K562 (cell line): ENCODE results near the gene HFE. TPM values are rescaled to one million over a fixed set of nuclear protein-coding genes. Genes with fewer than 3 reads are reported as not detected.

Source experiments
- ERF ChIP-seq: fragments of 450-650 bp; formaldehyde crosslinking; IDR thresholded peaks from 2 replicates; pipeline ENCODE4 v1.4.0; 2020; ENCODE audit warnings: mild to moderate bottlenecking, mixed read lengths
- GATAD2A ChIP-seq: fragments of 450-650 bp; IDR thresholded peaks from 2 replicates; pipeline ENCODE4 v1.6.1; 2017
- HCFC1 ChIP-seq: IDR thresholded peaks from 2 replicates; pipeline ENCODE4 v1.6.1; 2012; ENCODE audit warnings: low read depth, low read length, improper control_type of control experiment
- KDM1A ChIP-seq, 2 experiments: fragments of 450-650 bp; IDR thresholded peaks; 2 replicates each; pipeline ENCODE4 v1.6.1; 2016; ENCODE audit warnings: mild to moderate bottlenecking in 2 of 2
- MAFG ChIP-seq: fragments of 450-650 bp; conservative IDR thresholded peaks from 2 replicates; pipeline ENCODE4 v1.6.1; 2016; ENCODE audit warnings: missing genetic modification characterization, missing compliant biosample characterization
- MAFK ChIP-seq: IDR thresholded peaks from 2 replicates; pipeline ENCODE4 v1.6.1; 2011; ENCODE audit warnings: low read length, improper control_type of control experiment
- MEF2A ChIP-seq: IDR thresholded peaks from 2 replicates; pipeline ENCODE4 v1.6.1; 2011; ENCODE audit warnings: low read depth, mild to moderate bottlenecking, low read length, moderate library complexity; ENCODE audit not compliant: control insufficient read depth
- MTA3 ChIP-seq: fragments of 450-650 bp; formaldehyde crosslinking; IDR thresholded peaks from 2 replicates; pipeline ENCODE4 v1.6.1; 2017; ENCODE audit warnings: mild to moderate bottlenecking, borderline replicate concordance
- SMARCA4 ChIP-seq: fragments of 450-650 bp; IDR thresholded peaks from 2 replicates; pipeline ENCODE4 v1.6.1; 2016
- TCF3 ChIP-seq: sonication (generic); formaldehyde crosslinking; IDR thresholded peaks from 2 replicates; pipeline ENCODE4 v1.4.0; 2020; ENCODE audit warnings: mild to moderate bottlenecking, missing genetic modification reagents
- U2AF1 ChIP-seq: fragments of 200-400 bp; formaldehyde crosslinking; optimal IDR thresholded peaks from 2 replicates; pipeline ENCODE3; 2017; ENCODE audit warnings: mild to moderate bottlenecking, low read depth, low read length, moderate library complexity
- ZBTB8A ChIP-seq: fragments of 450-650 bp; IDR thresholded peaks from 2 replicates; pipeline ENCODE4 v1.6.1; 2018; ENCODE audit warnings: mild to moderate bottlenecking, moderate library complexity; ENCODE audit not compliant: partially characterized antibody
- ZNF212 ChIP-seq: fragments of 450-650 bp; formaldehyde crosslinking; IDR thresholded peaks from 2 replicates; pipeline ENCODE4 v1.4.0; 2020; ENCODE audit warnings: mild to moderate bottlenecking
- ZNF239 ChIP-seq: fragments of 250-450 bp; sonication (Bioruptor Pico); IDR thresholded peaks from 2 replicates; pipeline ENCODE4 v1.4.0; 2020; ENCODE audit warnings: mild to moderate bottlenecking
- polyA plus RNA-seq, 8 experiments: library from polyadenylated mRNA; depleted of rRNA in 4 of 8; stranded (reverse) in 5 of 8; unstranded in 3 of 8; fragments of >200 nt; fragmentation: Nextera tagmentation in 2 of 8; fragmentation: Illumina TruSeq in 1 of 8; extraction: Ambion mirVana in 2 of 8; extraction: Trizol in 1 of 8; gene quantifications; 2 replicates each; pipeline versions ENCODE4 v1.2.1 to v1.2.3, GENCODE V29; 2011 to 2014; ENCODE audit warnings: inconsistent platforms in 1 of 8, missing spikeins in 1 of 8
- total RNA-seq, 7 experiments: library from RNA; depleted of rRNA in 6 of 7; stranded (reverse); fragments of >200 nt in 6 of 7; fragmentation: Illumina TruSeq in 2 of 7; extraction: Trizol in 2 of 7; gene quantifications; 2 replicates each; pipeline versions ENCODE4 v1.2.1 to v1.2.3, GENCODE V29; 2011 to 2021; ENCODE audit warnings: low replicate concordance in 1 of 7
- TF ChIP-seq, protein P1 (sequence below), 3 experiments: IDR thresholded peaks in 2 of 3; conservative IDR thresholded peaks in 1 of 3; 2 replicates each; pipeline ENCODE4 v1.5.1; 2011 to 2012; ENCODE audit warnings: low read length in 3 of 3, mild to moderate bottlenecking in 3 of 3, control low read depth in 2 of 3, improper control_type of control experiment in 1 of 3, inconsistent platforms in 1 of 3, low read depth in 1 of 3, mixed read lengths in 1 of 3, moderate library complexity in 1 of 3; ENCODE audit not compliant: insufficient read depth in 2 of 3
- TF ChIP-seq, protein P2 (sequence below), 3 experiments: fragments of 200-800 bp in 1 of 3; fragments of 250-450 bp in 1 of 3; fragments of 450-650 bp in 1 of 3; sonication (Bioruptor Pico) in 1 of 3; sonication (Bioruptor generic) in 1 of 3; formaldehyde crosslinking in 1 of 3; IDR thresholded peaks; 2 replicates each; pipeline versions ENCODE4 v1.6.1 to v1.8.0; 2016 to 2022; ENCODE audit warnings: mild to moderate bottlenecking in 2 of 3, missing genetic modification characterization in 2 of 3, missing compliant biosample characterization in 1 of 3, moderate library complexity in 1 of 3
- TF ChIP-seq, protein P3 (sequence below), 2 experiments: fragments of 450-650 bp; conservative IDR thresholded peaks; 2 replicates each; pipeline ENCODE4 v1.6.1; 2017; ENCODE audit warnings: mild to moderate bottlenecking in 2 of 2, moderate library complexity in 2 of 2
- TF ChIP-seq, protein P4 (sequence below): fragments of 200-400 bp; formaldehyde crosslinking; IDR thresholded peaks from 2 replicates; pipeline ENCODE4 v1.6.1; 2017; ENCODE audit warnings: mild to moderate bottlenecking, low read depth, low read length, moderate library complexity

Gene HFE
- total and polyA plus RNA-seq, 9 of the 15 experiments (the other 6 are each of a cell fraction or from before 2014, with no cell fraction given): 0.14 to 1.2 (median 0.76) TPM

- no peak for TF ChIP-seq ZNF212
- TF ChIP-seq ZNF239 (CRISPR knock-in tag): no peak
- TF ChIP-seq, protein P1, sequence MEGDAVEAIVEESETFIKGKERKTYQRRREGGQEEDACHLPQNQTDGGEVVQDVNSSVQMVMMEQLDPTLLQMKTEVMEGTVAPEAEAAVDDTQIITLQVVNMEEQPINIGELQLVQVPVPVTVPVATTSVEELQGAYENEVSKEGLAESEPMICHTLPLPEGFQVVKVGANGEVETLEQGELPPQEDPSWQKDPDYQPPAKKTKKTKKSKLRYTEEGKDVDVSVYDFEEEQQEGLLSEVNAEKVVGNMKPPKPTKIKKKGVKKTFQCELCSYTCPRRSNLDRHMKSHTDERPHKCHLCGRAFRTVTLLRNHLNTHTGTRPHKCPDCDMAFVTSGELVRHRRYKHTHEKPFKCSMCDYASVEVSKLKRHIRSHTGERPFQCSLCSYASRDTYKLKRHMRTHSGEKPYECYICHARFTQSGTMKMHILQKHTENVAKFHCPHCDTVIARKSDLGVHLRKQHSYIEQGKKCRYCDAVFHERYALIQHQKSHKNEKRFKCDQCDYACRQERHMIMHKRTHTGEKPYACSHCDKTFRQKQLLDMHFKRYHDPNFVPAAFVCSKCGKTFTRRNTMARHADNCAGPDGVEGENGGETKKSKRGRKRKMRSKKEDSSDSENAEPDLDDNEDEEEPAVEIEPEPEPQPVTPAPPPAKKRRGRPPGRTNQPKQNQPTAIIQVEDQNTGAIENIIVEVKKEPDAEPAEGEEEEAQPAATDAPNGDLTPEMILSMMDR (IDR thresholded peaks at IDR 0.05 in 2 of 3, conservative IDR thresholded peaks at IDR 0.05 in 1 of 3; ENCODE audit: insufficient read depth in 2 of 3, low read depth in 1 of 3, low read length in 3 of 3): peak in 1 of 3 experiments; percentile 2; a peak in 1 of 6 replicates
- peak; percentile 40; the same call in 1 of the 2 replicates for TF ChIP-seq MAFK
- TF ChIP-seq MAFG (tag): peak; percentile 59
- no peak for TF ChIP-seq U2AF1
- peak; percentile 80; the same call in 1 of the 2 replicates for TF ChIP-seq MTA3
- TF ChIP-seq ZBTB8A: no peak
- TF ChIP-seq MEF2A: 0 out of 2 replicates have a peak, but pooled peaks have one; percentile 6
- TF ChIP-seq, protein P2, sequence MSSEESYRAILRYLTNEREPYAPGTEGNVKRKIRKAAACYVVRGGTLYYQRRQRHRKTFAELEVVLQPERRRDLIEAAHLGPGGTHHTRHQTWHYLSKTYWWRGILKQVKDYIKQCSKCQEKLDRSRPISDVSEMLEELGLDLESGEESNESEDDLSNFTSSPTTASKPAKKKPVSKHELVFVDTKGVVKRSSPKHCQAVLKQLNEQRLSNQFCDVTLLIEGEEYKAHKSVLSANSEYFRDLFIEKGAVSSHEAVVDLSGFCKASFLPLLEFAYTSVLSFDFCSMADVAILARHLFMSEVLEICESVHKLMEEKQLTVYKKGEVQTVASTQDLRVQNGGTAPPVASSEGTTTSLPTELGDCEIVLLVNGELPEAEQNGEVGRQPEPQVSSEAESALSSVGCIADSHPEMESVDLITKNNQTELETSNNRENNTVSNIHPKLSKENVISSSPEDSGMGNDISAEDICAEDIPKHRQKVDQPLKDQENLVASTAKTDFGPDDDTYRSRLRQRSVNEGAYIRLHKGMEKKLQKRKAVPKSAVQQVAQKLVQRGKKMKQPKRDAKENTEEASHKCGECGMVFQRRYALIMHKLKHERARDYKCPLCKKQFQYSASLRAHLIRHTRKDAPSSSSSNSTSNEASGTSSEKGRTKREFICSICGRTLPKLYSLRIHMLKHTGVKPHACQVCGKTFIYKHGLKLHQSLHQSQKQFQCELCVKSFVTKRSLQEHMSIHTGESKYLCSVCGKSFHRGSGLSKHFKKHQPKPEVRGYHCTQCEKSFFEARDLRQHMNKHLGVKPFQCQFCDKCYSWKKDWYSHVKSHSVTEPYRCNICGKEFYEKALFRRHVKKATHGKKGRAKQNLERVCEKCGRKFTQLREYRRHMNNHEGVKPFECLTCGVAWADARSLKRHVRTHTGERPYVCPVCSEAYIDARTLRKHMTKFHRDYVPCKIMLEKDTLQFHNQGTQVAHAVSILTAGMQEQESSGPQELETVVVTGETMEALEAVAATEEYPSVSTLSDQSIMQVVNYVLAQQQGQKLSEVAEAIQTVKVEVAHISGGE (CRISPR knock-in tag; IDR thresholded peaks at IDR 0.05): 0 out of 6 replicates have a peak, but pooled peaks of 1 of the 3 experiments have one; percentile 53
- no peak for TF ChIP-seq GATAD2A
- TF ChIP-seq ERF (CRISPR knock-in tag): 0 out of 2 replicates have a peak, but pooled peaks have one; percentile 1
- TF ChIP-seq KDM1A (IDR thresholded peaks at IDR 0.05): peak in 1 of 2 experiments; percentile 70; a peak in 1 of 4 replicates
- TF ChIP-seq, protein P3, sequence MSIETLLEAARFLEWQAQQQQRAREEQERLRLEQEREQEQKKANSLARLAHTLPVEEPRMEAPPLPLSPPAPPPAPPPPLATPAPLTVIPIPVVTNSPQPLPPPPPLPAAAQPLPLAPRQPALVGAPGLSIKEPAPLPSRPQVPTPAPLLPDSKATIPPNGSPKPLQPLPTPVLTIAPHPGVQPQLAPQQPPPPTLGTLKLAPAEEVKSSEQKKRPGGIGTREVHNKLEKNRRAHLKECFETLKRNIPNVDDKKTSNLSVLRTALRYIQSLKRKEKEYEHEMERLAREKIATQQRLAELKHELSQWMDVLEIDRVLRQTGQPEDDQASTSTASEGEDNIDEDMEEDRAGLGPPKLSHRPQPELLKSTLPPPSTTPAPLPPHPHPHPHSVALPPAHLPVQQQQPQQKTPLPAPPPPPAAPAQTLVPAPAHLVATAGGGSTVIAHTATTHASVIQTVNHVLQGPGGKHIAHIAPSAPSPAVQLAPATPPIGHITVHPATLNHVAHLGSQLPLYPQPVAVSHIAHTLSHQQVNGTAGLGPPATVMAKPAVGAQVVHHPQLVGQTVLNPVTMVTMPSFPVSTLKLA (conservative IDR thresholded peaks at IDR 0.05): peak in 1 of 2 experiments; percentile 47; a peak in 1 of 4 replicates
- TF ChIP-seq, protein P4, sequence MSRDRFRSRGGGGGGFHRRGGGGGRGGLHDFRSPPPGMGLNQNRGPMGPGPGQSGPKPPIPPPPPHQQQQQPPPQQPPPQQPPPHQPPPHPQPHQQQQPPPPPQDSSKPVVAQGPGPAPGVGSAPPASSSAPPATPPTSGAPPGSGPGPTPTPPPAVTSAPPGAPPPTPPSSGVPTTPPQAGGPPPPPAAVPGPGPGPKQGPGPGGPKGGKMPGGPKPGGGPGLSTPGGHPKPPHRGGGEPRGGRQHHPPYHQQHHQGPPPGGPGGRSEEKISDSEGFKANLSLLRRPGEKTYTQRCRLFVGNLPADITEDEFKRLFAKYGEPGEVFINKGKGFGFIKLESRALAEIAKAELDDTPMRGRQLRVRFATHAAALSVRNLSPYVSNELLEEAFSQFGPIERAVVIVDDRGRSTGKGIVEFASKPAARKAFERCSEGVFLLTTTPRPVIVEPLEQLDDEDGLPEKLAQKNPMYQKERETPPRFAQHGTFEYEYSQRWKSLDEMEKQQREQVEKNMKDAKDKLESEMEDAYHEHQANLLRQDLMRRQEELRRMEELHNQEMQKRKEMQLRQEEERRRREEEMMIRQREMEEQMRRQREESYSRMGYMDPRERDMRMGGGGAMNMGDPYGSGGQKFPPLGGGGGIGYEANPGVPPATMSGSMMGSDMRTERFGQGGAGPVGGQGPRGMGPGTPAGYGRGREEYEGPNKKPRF: no peak
- peak; percentile 39 for TF ChIP-seq HCFC1
- 0 out of 2 replicates have a peak, but pooled peaks have one; percentile 12 for TF ChIP-seq TCF3
- TF ChIP-seq SMARCA4: peak; percentile 67
Observed at GRCh38 chr6:26087284-26088115, at the start of gene HFE (continued).
